ENCODE data around the gene MAST2.

The MAST2 gene

DNA sequence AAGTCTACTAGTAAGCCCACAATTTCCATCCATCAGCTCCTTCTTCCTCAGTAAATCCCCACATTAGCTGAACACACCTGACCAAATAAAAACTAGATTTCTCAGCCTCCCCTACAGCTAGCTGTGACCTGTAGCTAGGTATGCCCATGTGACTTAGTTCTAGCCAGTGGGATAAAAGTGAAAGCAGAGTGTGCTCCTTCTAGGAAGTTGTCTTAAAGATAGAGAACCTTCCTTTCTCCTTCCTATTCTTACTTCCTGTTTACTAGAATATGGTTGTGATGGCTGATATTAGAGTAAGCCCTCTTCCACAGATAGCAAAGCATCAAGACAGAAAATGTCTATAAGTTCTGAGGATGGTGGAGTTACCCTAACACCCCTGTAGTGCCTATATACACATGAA lies 262.0 kb downstream of the MAST2 start:
- no peak for DNase-seq (ENCODE audit: low spot score)

DNA sequence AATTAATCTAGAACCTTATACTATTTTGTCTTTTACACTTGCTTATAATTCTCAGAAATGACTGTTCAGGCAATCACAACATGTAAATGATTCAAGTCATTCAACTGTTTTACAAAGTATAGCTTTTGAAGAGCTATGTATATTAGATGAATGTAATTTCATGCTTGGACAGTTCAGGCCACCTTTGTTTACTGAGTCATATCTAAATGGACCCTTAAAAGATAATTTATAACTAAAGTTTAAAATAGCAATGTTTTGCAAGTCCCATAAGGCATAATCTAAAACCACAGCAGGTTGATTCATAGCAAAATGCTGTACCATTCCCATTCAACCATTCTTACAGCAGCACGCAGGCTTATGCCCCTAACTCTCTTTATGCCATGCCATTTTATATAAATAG lies 264.2 kb downstream of the MAST2 start:
- no peak for DNase-seq (ENCODE audit: low spot score)

DNA sequence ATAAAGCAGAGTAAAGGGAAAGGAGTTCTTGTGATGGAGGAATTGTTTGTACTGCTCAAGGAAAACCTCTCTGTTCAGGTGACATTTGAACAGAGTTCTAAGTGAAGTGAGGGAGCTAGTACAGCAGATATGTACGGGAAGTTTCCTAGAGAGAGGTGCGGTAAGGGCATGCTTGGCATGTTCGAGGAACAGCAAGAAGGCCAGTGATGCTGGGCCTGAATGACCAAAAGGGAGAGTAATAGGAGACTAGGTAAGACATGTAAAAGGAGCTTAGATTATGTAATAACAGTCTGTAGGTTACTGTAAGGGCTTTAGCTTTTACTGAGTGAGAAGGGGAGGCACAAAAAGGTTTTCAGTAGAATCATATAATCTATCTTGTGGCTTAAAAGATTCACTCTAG lies 265.1 kb downstream of the MAST2 start:
- DNase-seq (ENCODE audit: low spot score) = no peak

DNA sequence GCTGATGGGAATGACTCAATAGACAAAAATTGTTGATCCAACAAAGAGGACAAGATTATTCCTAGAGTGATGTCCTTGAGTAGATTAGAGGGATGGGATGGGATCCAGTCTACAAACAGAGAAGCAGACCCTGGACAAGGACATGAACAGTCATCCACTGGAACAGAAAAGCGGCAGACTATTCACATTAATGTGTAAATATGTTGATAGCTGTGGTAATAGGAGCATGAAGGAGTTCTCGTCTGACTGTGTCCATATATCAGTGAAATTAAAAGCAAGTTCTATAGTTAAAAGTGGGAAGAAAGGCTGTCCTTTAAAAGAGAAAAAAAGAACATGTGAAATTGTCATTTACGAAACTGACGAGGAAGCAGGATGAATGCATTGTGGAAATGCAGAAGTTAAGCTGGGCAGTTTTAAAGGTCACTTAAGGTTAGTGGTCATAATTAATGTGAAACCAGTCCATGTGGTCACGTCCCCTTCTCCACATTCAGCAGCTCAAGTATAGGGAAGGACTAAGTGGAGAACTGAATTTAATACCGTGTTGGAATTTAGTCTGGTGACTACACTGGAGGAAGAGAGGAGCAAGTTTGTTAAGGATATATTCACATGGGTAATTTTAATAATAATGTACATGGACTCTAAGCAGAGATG lies 266.9 kb downstream of the MAST2 start:
- peak; percentile 53 for DNase-seq (ENCODE audit: low spot score)

DNA sequence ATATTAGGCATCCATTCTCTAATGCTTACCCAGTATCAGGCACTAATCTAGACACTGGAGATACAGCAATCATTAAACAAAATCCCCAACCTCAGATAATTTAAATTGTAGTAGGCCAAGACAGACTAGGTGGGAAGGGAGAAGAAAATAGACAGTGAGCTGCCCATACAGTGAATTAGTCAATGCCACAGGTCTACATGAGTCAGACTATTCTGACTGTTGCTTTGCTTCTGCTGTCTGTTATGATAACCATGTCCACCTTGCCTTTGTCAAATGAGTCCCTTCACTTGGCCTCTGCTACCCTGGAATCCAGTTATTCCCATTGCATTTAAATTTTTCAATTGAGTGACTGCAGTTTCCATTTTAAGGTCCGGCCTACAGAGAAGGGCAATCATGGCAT lies 269.6 kb downstream of the MAST2 start:
- no peak for DNase-seq (ENCODE audit: low spot score)

DNA sequence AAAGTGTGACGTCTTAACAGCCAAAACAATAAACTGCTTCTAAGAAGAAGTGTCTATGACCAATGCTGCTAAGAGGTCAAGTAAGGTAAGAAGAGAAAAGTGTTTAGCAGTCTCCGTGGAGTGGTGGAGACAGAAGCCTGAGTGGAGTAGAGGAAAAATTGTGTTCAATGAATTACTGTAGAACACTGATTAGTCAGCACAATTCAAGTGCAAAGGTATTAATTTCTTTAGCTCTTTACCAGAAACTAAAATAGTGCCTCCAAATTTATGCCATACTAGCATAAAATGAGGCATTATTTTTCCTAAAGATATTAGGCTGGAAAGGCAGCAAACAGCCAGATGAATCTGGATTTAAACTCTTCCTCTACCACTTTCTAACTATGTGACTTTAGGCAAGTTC lies 272.9 kb downstream of the MAST2 start:
- no peak for DNase-seq (ENCODE audit: low spot score)

DNA sequence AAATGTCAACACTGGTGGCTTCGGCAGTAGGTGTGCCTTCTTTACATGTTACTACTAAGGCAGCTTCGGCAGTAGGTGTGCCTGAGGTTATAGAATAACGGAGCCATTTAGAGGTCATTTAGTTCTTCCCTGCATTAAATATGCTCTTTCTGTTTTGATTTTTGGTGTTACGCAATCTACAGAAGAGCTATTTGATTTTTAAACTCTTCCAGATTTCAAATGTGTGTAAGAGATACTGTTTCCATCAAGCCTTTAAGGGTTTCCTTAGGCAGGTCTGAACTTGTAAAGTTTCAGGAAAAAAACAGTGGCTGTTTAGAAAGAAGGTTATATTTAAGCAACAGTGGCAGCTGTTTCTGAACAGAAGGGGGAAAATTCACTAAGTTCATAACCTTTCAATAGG lies 274.2 kb downstream of the MAST2 start:
- no peak for DNase-seq (ENCODE audit: low spot score)

DNA sequence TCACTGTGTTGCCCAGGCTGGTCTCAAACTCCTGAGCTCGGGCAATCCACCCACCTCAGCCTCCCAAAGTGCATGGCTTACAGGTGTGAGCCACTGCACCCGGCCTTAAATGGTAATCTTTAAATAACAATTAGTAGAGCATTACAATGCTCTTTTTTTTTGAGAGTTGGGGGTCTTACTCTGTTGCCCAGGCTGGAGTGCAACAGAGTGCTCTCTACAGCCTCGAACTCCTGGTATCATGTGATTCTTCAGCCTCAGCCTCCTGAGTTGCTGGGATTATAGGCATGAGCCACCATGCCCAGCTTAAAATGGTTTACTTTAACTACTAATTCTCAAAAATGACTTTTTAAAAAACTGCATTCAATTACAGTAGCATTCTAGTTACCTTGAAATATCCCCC lies 276.8 kb downstream of the MAST2 start:
- DNase-seq (ENCODE audit: low spot score) = no peak

DNA sequence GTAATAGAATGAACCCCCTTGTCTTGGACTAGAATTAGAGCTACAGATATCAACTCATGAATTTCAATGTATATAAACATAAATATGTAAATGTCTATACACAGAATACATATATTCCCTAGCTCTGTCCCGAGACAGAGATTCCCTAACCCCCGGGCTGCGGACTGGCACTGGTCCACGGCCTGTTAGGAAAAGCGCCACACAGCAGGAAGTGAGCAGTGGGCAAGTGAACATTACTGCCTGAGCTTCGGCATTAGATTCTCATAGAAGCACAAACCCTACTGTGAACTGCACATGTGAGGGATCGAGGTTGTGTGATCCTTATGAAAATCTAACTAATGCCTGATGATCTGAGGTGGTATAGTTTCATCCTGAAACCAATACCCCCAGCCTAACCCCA lies 277.8 kb downstream of the MAST2 start:
- no peak for DNase-seq (ENCODE audit: low spot score)

DNA sequence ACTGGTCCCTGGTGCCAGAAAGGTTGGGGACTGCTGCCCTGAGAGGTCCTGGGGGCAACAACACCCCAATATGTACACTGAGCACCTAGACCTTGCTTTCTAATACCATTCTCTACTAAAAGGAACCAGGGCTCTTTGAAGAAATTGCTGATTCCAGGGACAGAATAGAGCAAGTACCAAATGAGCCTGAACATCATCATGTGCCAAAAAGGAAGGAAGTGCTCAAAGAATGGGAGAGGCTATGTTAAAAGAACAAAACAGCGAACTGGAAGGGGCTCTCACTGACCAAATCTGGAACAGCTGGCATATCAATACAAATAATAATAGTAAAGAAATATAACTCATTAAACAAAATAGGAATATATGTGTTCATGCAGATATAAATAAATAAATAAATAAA lies 278.2 kb downstream of the MAST2 start:
- DNase-seq (ENCODE audit: low spot score) = no peak

DNA sequence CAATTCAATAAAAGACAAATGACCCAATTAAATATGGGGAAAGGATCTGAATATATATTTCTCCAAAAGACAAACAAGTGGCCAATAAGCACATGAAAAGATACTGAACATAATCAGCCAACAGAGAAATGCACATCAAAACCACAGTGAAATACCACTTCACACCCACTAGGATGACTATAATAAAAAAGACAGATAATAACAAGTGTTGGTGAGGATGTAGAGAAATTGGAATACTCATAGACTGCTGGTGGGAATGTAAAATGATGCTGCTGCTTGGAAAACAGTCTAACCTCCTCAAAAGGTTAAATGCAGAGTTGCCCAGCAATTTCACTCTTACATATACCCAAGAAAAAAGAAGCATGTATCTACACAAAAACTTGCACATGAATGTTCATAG lies 280.2 kb downstream of the MAST2 start:
- no peak for DNase-seq (ENCODE audit: low spot score)

DNA sequence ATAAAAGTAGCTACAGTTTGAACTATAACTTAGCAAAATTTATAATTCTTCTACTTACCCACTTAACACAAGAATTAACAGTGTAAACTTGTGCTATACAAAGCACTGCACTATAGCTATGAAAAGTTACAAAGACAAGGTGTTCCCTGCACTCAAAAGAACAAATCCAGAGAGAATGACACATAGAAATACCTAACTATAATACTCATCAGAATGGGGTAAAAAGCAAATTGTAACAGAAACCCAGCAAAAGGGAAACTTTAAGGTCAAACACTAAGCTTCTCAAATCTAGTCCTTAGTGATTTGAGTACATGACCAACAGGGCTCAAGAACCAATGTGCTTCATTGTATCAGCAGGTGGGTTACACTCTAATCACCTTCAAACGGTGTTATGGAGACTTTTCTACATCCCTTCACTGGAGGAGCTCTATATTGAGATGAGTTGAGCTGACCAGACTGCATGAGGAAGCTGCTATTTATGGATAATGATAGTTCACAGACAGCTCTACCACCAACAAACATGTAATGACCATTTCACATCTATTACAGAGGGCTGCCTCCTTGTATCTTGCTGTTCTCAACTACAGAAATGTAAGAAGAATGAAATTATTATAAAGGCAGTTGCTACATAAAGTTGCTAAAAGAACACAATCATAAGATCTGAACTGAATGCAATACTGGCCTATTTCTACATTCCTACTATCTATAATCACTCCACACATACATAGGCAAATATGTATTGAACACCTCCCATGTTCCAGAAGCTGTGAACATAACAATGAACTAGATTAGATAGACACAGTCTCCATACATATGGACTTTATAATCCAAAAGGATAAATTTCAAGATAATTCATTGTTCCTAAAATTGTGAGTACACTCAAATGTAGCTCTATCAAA lies 281.4 kb downstream of the MAST2 start:
- no peak for DNase-seq (ENCODE audit: low spot score)

Data from pons (tissue), 1 donor.